IMR-90 (cell line): ENCODE data around the gene C22orf39. TPM values are rescaled to one million over a fixed set of nuclear protein-coding genes. Genes with fewer than 3 reads are reported as not detected.

ENCODE experiments used
- ATAC-seq: fragments of 200-7000 bp; cut with Tn5 transposase; 2 replicates; pipeline ENCODE4 v1.9.1; 2020; ENCODE audit warnings: low read depth, mild to moderate bottlenecking, moderate library complexity
- BruUV-seq: library from RNA; stranded (reverse); fragments of 400-500 nt; replicated peaks from 2 replicates; lab custom pipeline; 2021; lab: Mats Ljungman, UMichigan
- CTCF ChIA-PET: fragments of 300-600 bp; formaldehyde crosslinking; extraction: SDS; loops from one replicate; lab custom pipeline; 2021; ENCODE audit warnings: antibody characterized with exemption; lab: Yijun Ruan, JAX
- POLR2A ChIA-PET: fragments of 300-600 bp; sonication (Branson Sonifier 250); formaldehyde crosslinking; loops from one replicate; lab custom pipeline; 2022; ENCODE audit warnings: antibody characterized with exemption; ENCODE audit not compliant: unreplicated experiment; lab: Charles Lee
- DNase-seq: peaks from one replicate; pipeline ENCODE4 v3.0.0; 2013
- H2AFZ ChIP-seq: replicated peaks from 2 replicates; pipeline ENCODE3; 2013; ENCODE audit warnings: low read length, mild to moderate bottlenecking; ENCODE audit not compliant: poor library complexity
- H2AK5ac ChIP-seq: 2 replicates; pipeline ENCODE4 v1.6.1; 2013; ENCODE audit warnings: low read depth, low read length, inconsistent platforms
- H2AK9ac ChIP-seq: replicated peaks from 2 replicates; pipeline ENCODE3; 2013; ENCODE audit warnings: mild to moderate bottlenecking, low read depth, low read length, moderate library complexity; ENCODE audit not compliant: poor library complexity
- H2BK120ac ChIP-seq: 2 replicates; pipeline ENCODE4 v1.6.1; 2013; ENCODE audit warnings: low read depth, low read length, inconsistent platforms
- H2BK15ac ChIP-seq: 3 replicates; pipeline ENCODE4 v1.6.1; 2013; ENCODE audit warnings: low read depth, low read length, inconsistent platforms
- H2BK20ac ChIP-seq: 2 replicates; pipeline ENCODE4 v1.6.1; 2013; ENCODE audit warnings: low read depth, mild to moderate bottlenecking, inconsistent platforms, low read length, moderate library complexity
- H2BK5ac ChIP-seq: 2 replicates; pipeline ENCODE4 v1.6.1; 2013; ENCODE audit warnings: mild to moderate bottlenecking, low read depth, low read length, inconsistent platforms; ENCODE audit not compliant: poor library complexity, severe bottlenecking
- H3K14ac ChIP-seq: replicated peaks from 2 replicates; pipeline ENCODE4 v1.6.1; 2013; ENCODE audit warnings: low read depth, low read length, inconsistent platforms
- H3K18ac ChIP-seq: 2 replicates; pipeline ENCODE4 v1.6.1; 2013; ENCODE audit warnings: low read depth, low read length, control low read depth
- H3K23ac ChIP-seq: 2 replicates; pipeline ENCODE4 v1.6.1; 2013; ENCODE audit warnings: low read depth, low read length, inconsistent platforms
- H3K27ac ChIP-seq: 2 replicates; pipeline ENCODE4 v1.5.1; 2013; ENCODE audit warnings: mild to moderate bottlenecking, control low read depth, low read length; ENCODE audit not compliant: insufficient read depth
- H3K27me3 ChIP-seq: 2 replicates; pipeline ENCODE4 v1.6.1; 2013; ENCODE audit warnings: low read length; ENCODE audit not compliant: control insufficient read depth, insufficient read depth
- H3K36me3 ChIP-seq: 2 replicates; pipeline ENCODE4 v1.6.1; 2013; ENCODE audit warnings: low read length, mixed read lengths; ENCODE audit not compliant: control insufficient read depth, insufficient read depth
- H3K4ac ChIP-seq: 2 replicates; pipeline ENCODE4 v1.6.1; 2013; ENCODE audit warnings: low read depth, low read length, inconsistent platforms
- H3K4me1 ChIP-seq: 2 replicates; pipeline ENCODE4 v1.6.1; 2013; ENCODE audit warnings: low read length, mixed read lengths; ENCODE audit not compliant: control insufficient read depth, insufficient read depth
- H3K4me2 ChIP-seq: 2 replicates; pipeline ENCODE4 v1.6.1; 2013; ENCODE audit warnings: low read depth, mild to moderate bottlenecking, control low read depth, low read length, moderate library complexity
- H3K4me3 ChIP-seq: 2 replicates; pipeline ENCODE4 v1.5.1; 2013; ENCODE audit warnings: low read depth, mild to moderate bottlenecking, control low read depth, low read length, moderate library complexity; ENCODE audit not compliant: insufficient read depth
- H3K56ac ChIP-seq: 2 replicates; pipeline ENCODE4 v1.6.1; 2013; ENCODE audit warnings: low read length, inconsistent platforms; ENCODE audit not compliant: insufficient read depth; ENCODE audit errors: extremely low read depth
- H3K79me1 ChIP-seq, 2 experiments: 2 replicates each; pipeline ENCODE4 v1.6.1; 2013; ENCODE audit warnings: low read length in 2 of 2, inconsistent platforms in 1 of 2, low read depth in 1 of 2
- H3K9ac ChIP-seq: 2 replicates; pipeline ENCODE4 v1.6.1; 2013; ENCODE audit warnings: low read depth, low read length, control low read depth
- H3K9me1 ChIP-seq: 2 replicates; pipeline ENCODE4 v1.6.1; 2013; ENCODE audit warnings: low read length, inconsistent platforms; ENCODE audit not compliant: insufficient read depth
- H3K9me3 ChIP-seq: 2 replicates; pipeline ENCODE4 v1.6.1; 2013; ENCODE audit warnings: low read length; ENCODE audit not compliant: control insufficient read depth, insufficient read depth
- H4K20me1 ChIP-seq: 2 replicates; pipeline ENCODE4 v1.6.1; 2013; ENCODE audit warnings: low read length, inconsistent platforms; ENCODE audit not compliant: insufficient read depth
- H4K5ac ChIP-seq: 2 replicates; pipeline ENCODE4 v1.6.1; 2013; ENCODE audit warnings: mild to moderate bottlenecking, low read depth, low read length, control low read depth
- H4K8ac ChIP-seq, 2 experiments: 2 replicates each; pipeline ENCODE4 v1.6.1; 2013; ENCODE audit warnings: low read depth in 2 of 2, low read length in 2 of 2, control low read depth in 1 of 2, inconsistent platforms in 1 of 2
- H4K91ac ChIP-seq: 2 replicates; pipeline ENCODE4 v1.6.1; 2013; ENCODE audit warnings: low read depth, low read length, inconsistent platforms; ENCODE audit not compliant: insufficient read depth
- RAD21 ChIP-seq: IDR thresholded peaks from 2 replicates; pipeline ENCODE4 v1.6.1; 2012; ENCODE audit warnings: low read length, improper control_type of control experiment
- RCOR1 ChIP-seq: IDR thresholded peaks from 2 replicates; pipeline ENCODE4 v1.6.1; 2012; ENCODE audit warnings: mild to moderate bottlenecking, low read length, improper control_type of control experiment; ENCODE audit not compliant: insufficient replicate concordance
- SMC3 ChIP-seq: fragments of 150-350 bp; IDR thresholded peaks from 2 replicates; pipeline ENCODE4 v1.6.1; 2016; ENCODE audit warnings: low read depth, mild to moderate bottlenecking, antibody characterized with exemption, low read length, moderate library complexity
- WGBS, 2 experiments: methylation state at CpG; one replicate each; pipeline versions ENCODE4 v1.1.5 to v1.1.7; 2013; ENCODE audit warnings: missing lambda C conversion rate in 2 of 2; ENCODE audit not compliant: insufficient read length in 1 of 2; ENCODE audit errors: extremely low coverage in 2 of 2; 5-methylcytosine and 5-hydroxymethylcytosine counted together
- dilution Hi-C: fragments of 300-500 bp; cut with HindIII; formaldehyde crosslinking; loops from one replicate; pipeline ENCODE4 v1.14.3; 2018; ENCODE audit warnings: low sequenced_read_pairs; ENCODE audit not compliant: unreplicated experiment
- in situ Hi-C: fragments of 300-500 bp; cut with MboI; formaldehyde crosslinking; loops from 3 replicates; pipeline ENCODE4 v1.14.3; 2019; ENCODE audit warnings: low sequenced_read_pairs, inconsistent platforms, mixed read lengths
- intact Hi-C: fragments of 100-400 bp; cut with micrococcal nuclease; formaldehyde crosslinking; loops from 2 replicates; pipeline ENCODE4 v1.10.0; 2022
- polyA plus RNA-seq, 3 experiments: library from polyadenylated mRNA; depleted of rRNA; stranded (reverse); fragments of >200 nt; gene quantifications; 2 replicates each; pipeline ENCODE4 v1.2.3, GENCODE V29; 2012; ENCODE audit warnings: low replicate concordance in 1 of 3
- total RNA-seq: library from RNA; depleted of rRNA; stranded (reverse); fragments of >200 nt; gene quantifications from 2 replicates; pipeline ENCODE4 v1.2.3, GENCODE V29; 2012

Gene C22orf39
- total and polyA plus RNA-seq, 2 of the 4 experiments (the other 2 are of a cell fraction) = 8.2 to 8.9 TPM

DNA sequence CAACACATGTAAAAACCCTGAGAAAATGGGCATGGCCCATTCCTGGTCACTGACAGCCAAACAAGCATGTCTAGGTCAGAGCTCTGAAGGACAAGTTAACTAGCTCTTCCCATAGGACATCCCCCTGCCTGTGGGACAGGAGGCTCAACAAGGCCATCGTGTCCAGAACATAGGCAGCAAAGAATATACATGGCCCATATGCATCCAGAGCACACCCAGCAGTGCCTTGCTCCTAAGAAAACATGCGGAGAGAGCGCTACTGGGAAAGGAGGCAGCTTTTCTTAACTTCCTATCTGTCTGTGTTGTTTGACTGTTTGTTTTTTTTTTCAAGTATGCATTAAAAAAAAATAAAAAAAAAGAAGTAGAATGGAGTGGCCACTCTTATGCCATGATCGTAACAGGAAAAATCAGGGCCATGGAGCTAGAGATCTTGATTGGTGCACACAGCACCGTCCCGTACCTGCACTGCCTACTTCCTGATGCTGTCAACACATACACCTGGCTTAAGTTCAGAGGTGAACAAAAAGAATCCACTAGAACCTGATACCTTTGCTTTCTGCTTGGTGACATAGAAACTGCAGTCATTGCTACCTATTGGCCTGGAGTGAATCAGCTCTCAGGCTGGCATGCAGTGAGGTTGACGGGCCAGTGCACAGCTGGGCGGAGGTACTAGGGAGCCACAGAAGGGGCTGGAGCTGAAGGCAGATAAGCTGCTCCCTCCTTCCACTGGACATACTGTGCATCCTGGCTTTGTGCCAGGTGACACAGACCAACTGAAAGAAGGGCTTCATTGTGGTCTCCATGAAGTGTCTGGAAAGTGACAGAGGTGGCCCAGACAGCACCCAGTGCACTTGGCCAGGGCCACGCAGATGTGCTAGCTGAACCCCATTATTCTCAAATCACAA, 19.6 kb upstream of the C22orf39 start:
- no TSS peak for BruUV-seq
- H4K8ac ChIP-seq = no peak overlapping the region; a peak in 1 of 4 replicates
- H3K56ac ChIP-seq = no peak overlapping the region
- no peaks in the 10 kb centered on the region for H3K9me3 ChIP-seq
- no peak overlapping the region for H3K4ac ChIP-seq
- no peak overlapping the region for H3K4me3 ChIP-seq
- H3K14ac ChIP-seq = no peak overlapping the region
- in situ Hi-C loops = no loop called here
- peaks cover 13 to 42% of the 10 kb centered on the region in 2 experiments for H3K79me1 ChIP-seq
- no peaks in the 10 kb centered on the region for H3K27me3 ChIP-seq
- peaks cover 70% of the 10 kb centered on the region for H3K36me3 ChIP-seq
- no peak overlapping the region for H3K18ac ChIP-seq
- no peak overlapping the region for H2AFZ ChIP-seq
- H3K9me1 ChIP-seq = peaks cover 14% of the 10 kb centered on the region
- POLR2A ChIA-PET = no interaction called here
- dilution Hi-C loops = no loop called here
- TF ChIP-seq SMC3 (no peak), RCOR1 (no peak), RAD21 (no peak)
- H3K4me1 ChIP-seq = peaks cover 8% of the 10 kb centered on the region; the same call in 1 of the 2 replicates
- H2AK9ac ChIP-seq = no peak overlapping the region
- no peak overlapping the region for H2AK5ac ChIP-seq
- no peak for ATAC-seq
- H4K91ac ChIP-seq = no peak overlapping the region
- H2BK120ac ChIP-seq = no peak overlapping the region
- no peak overlapping the region for H2BK15ac ChIP-seq
- CTCF ChIA-PET = no interaction called here
- H4K5ac ChIP-seq = no peak overlapping the region
- H4K20me1 ChIP-seq = peaks cover 29% of the 10 kb centered on the region
- no peak overlapping the region for H3K4me2 ChIP-seq
- H2BK20ac ChIP-seq = no peak overlapping the region
- no peak overlapping the region for H2BK5ac ChIP-seq
- no peak for DNase-seq
- no peak overlapping the region for H3K23ac ChIP-seq
- WGBS, 2 experiments = no CpG with 5 or more reads among the region's 9 CpGs
- no peak overlapping the region for H3K9ac ChIP-seq
- H3K27ac ChIP-seq = no peak overlapping the region
- intact Hi-C loops = no loop called here
